Smooth muscle cell (in vitro differentiated cells): ENCODE data around the gene NDUFS2. TPM values are rescaled to one million over a fixed set of nuclear protein-coding genes. Genes with fewer than 3 reads are reported as not detected.
A peak's percentile ranks its signal among the peaks of the same experiment; 100 is the strongest.

Experiments
- DNase-seq: peaks from one replicate; lab custom pipeline; 2025; ENCODE audit not compliant: unreplicated experiment; lab: John Stamatoyannopoulos, UW
- H2AFZ ChIP-seq: fragments of 200-600 bp; sonication (generic); 2 replicates; pipeline ENCODE4 v1.6.0; 2016; ENCODE audit warnings: antibody characterized with exemption, low read depth, mild to moderate bottlenecking
- H3F3A ChIP-seq: fragments of 200-600 bp; sonication (generic); 2 replicates; pipeline ENCODE4 v1.6.0; 2017; ENCODE audit warnings: antibody characterized with exemption, low read depth
- H3K27ac ChIP-seq: fragments of 200-600 bp; sonication (generic); 2 replicates; pipeline ENCODE4 v1.5.1; 2016; ENCODE audit warnings: low read depth, mild to moderate bottlenecking
- H3K27me3 ChIP-seq: fragments of 200-600 bp; sonication (generic); 2 replicates; pipeline ENCODE4 v1.6.1; 2016; ENCODE audit warnings: low read depth, mild to moderate bottlenecking
- H3K36me3 ChIP-seq: fragments of 200-600 bp; sonication (generic); 2 replicates; pipeline ENCODE4 v1.5.1; 2016; ENCODE audit warnings: low read depth
- H3K4me1 ChIP-seq: fragments of 200-600 bp; sonication (generic); 2 replicates; pipeline ENCODE4 v1.5.1; 2016; ENCODE audit warnings: low read depth
- H3K4me2 ChIP-seq: fragments of 200-600 bp; sonication (generic); 2 replicates; pipeline ENCODE4 v1.6.0; 2016; ENCODE audit warnings: mild to moderate bottlenecking
- H3K4me3 ChIP-seq: fragments of 200-600 bp; sonication (generic); 2 replicates; pipeline ENCODE4 v1.5.1; 2016; ENCODE audit warnings: mild to moderate bottlenecking
- H3K79me2 ChIP-seq: fragments of 200-600 bp; sonication (generic); 2 replicates; pipeline ENCODE4 v1.6.0; 2016; ENCODE audit warnings: low read depth, mild to moderate bottlenecking
- H3K9ac ChIP-seq: fragments of 200-600 bp; sonication (generic); 2 replicates; pipeline ENCODE4 v1.6.0; 2016; ENCODE audit warnings: low read depth
- H3K9me3 ChIP-seq: fragments of 200-600 bp; sonication (generic); replicated peaks from 2 replicates; pipeline ENCODE4 v1.5.1; 2016; ENCODE audit warnings: low read depth
- H4K20me1 ChIP-seq: fragments of 200-600 bp; sonication (generic); 2 replicates; pipeline ENCODE4 v1.6.0; 2016; ENCODE audit warnings: low read depth
- CTCF ChIP-seq: fragments of 200-600 bp; sonication (generic); IDR thresholded peaks from 2 replicates; pipeline ENCODE4 v1.5.1; 2017; ENCODE audit warnings: borderline replicate concordance, mild to moderate bottlenecking, antibody characterized with exemption; ENCODE audit not compliant: insufficient read depth, poor library complexity, severe bottlenecking
- WGBS: methylation state at CpG from one replicate; pipeline ENCODE4 v1.1.7; 2016; ENCODE audit warnings: low lambda C conversion rate; 5-methylcytosine and 5-hydroxymethylcytosine counted together
- polyA plus RNA-seq: library from polyadenylated mRNA; unstranded; fragments of >200 nt; fragmentation: Nextera tagmentation; extraction: Ambion mirVana; gene quantifications from 2 replicates; pipeline ENCODE4 v1.2.1, GENCODE V29; 2016
- total RNA-seq: library from RNA; depleted of rRNA; stranded (reverse); fragments of >200 nt; gene quantifications from 2 replicates; pipeline ENCODE4 v1.2.3, GENCODE V29; 2014

NDUFS2 gene
- total and polyA plus RNA-seq, 2 experiments from 2014 or later = 58.1 to 139 TPM

DNA sequence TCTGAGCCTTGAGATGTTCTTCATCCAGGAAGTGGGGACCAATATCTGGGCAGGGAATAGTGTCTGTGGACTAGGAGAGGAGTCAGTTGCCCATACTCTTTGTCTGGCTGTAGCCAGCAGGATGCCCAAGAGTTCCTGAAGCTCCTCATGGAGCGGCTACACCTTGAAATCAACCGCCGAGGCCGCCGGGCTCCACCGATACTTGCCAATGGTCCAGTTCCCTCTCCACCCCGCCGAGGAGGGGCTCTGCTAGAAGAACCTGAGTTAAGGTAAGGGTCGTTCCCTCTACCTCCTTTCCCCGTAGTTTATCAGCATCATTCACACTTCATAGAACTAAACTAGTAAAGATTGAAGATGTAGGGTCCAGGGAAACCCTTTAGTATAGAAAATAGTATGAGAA, 39.4 kb upstream of the NDUFS2 start:
- no peak for DNase-seq
- 96% methylated on average over 10 of the region's 10 CpGs for WGBS

DNA sequence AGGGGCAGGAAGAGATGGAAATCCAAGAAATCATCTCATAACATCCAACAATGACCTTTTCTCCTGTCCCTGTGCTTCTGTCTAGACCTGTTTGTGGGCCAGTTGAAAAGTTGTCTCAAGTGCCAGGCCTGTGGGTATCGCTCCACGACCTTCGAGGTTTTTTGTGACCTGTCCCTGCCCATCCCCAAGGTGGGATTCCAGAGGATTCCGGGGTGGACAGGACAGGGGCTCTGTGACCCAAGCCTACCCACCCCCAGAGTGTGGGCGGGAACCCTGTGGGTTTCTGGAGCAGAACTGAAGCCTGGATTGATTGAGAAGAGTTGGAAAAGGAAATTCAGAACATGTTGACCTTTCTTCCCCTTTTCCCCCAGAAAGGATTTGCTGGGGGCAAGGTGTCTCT, 38.4 kb upstream of the NDUFS2 start:
- H3K4me3 ChIP-seq = no peak overlapping the region
- H3K4me1 ChIP-seq = peaks cover 15% of the 10 kb centered on the region
- H3K4me2 ChIP-seq = no peak overlapping the region
- H3K36me3 ChIP-seq = no peaks in the 10 kb centered on the region
- H3K9me3 ChIP-seq = no peaks in the 10 kb centered on the region
- H3K79me2 ChIP-seq = no peaks in the 10 kb centered on the region
- H4K20me1 ChIP-seq = no peaks in the 10 kb centered on the region
- peaks cover 10% of the 10 kb centered on the region for H3F3A ChIP-seq
- no peak for DNase-seq
- H3K27me3 ChIP-seq = no peaks in the 10 kb centered on the region
- WGBS = 94% methylated on average over 5 of the region's 5 CpGs
- H2AFZ ChIP-seq = no peak overlapping the region
- H3K27ac ChIP-seq = peak overlapping the region; percentile 99
- H3K9ac ChIP-seq = no peak overlapping the region
- no peak for TF ChIP-seq CTCF

More for the DNA sequence above, 39.4 kb upstream of the NDUFS2 start:
- no peaks in the 10 kb centered on the region for H3K27me3 ChIP-seq
- H3F3A ChIP-seq = peaks cover 10% of the 10 kb centered on the region
- no peaks in the 10 kb centered on the region for H3K79me2 ChIP-seq
- peaks cover 15% of the 10 kb centered on the region for H3K4me1 ChIP-seq
- no peak overlapping the region for H3K4me3 ChIP-seq
- no peak overlapping the region for H3K4me2 ChIP-seq
- no peaks in the 10 kb centered on the region for H3K9me3 ChIP-seq
- no peaks in the 10 kb centered on the region for H3K36me3 ChIP-seq
- no peak overlapping the region for H3K9ac ChIP-seq
- H2AFZ ChIP-seq = no peak overlapping the region
- no peaks in the 10 kb centered on the region for H4K20me1 ChIP-seq
- TF ChIP-seq CTCF = no peak
- H3K27ac ChIP-seq = no peak overlapping the region

- Histone ChIP-seq H4K20me1 (no peaks in the 10 kb centered on the region), H3K9me3 (no peaks in the 10 kb centered on the region), H3K9ac (peak overlapping the region; percentile 96), H3K79me2 (no peaks in the 10 kb centered on the region), H3K36me3 (no peaks in the 10 kb centered on the region), H3K4me3 (peak overlapping the region; percentile 58), H3K27ac (peak overlapping the region; percentile 99), H3K4me2 (peak overlapping the region; percentile 96), H2AFZ (no peak overlapping the region), H3K4me1 (peaks cover 13% of the 10 kb centered on the region), H3F3A (peaks cover 10% of the 10 kb centered on the region), H3K27me3 (no peaks in the 10 kb centered on the region)
- no peak for DNase-seq
- WGBS = 79% methylated on average over 14 of the region's 14 CpGs
- no peak for TF ChIP-seq CTCF
Measured at GRCh38 chr1:161164901-161165610, 37.1 kb upstream of the NDUFS2 start.
